Suppressor macrophage treated with lipopolysaccharide for 1 hour (primary cell): ENCODE results near the gene GALNT7.
"Not testable (repeated sequence)": the region's sequence is repeated elsewhere in the genome, so short reads cannot be mapped to it uniquely, and the experiment has no call there.

Source experiments
- DNase-seq, 3 donors: peaks; one replicate each; pipeline ENCODE4 v3.0.0-alpha.2; 2020 to 2022

Gene GALNT7, protein sequence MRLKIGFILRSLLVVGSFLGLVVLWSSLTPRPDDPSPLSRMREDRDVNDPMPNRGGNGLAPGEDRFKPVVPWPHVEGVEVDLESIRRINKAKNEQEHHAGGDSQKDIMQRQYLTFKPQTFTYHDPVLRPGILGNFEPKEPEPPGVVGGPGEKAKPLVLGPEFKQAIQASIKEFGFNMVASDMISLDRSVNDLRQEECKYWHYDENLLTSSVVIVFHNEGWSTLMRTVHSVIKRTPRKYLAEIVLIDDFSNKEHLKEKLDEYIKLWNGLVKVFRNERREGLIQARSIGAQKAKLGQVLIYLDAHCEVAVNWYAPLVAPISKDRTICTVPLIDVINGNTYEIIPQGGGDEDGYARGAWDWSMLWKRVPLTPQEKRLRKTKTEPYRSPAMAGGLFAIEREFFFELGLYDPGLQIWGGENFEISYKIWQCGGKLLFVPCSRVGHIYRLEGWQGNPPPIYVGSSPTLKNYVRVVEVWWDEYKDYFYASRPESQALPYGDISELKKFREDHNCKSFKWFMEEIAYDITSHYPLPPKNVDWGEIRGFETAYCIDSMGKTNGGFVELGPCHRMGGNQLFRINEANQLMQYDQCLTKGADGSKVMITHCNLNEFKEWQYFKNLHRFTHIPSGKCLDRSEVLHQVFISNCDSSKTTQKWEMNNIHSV

DNA sequence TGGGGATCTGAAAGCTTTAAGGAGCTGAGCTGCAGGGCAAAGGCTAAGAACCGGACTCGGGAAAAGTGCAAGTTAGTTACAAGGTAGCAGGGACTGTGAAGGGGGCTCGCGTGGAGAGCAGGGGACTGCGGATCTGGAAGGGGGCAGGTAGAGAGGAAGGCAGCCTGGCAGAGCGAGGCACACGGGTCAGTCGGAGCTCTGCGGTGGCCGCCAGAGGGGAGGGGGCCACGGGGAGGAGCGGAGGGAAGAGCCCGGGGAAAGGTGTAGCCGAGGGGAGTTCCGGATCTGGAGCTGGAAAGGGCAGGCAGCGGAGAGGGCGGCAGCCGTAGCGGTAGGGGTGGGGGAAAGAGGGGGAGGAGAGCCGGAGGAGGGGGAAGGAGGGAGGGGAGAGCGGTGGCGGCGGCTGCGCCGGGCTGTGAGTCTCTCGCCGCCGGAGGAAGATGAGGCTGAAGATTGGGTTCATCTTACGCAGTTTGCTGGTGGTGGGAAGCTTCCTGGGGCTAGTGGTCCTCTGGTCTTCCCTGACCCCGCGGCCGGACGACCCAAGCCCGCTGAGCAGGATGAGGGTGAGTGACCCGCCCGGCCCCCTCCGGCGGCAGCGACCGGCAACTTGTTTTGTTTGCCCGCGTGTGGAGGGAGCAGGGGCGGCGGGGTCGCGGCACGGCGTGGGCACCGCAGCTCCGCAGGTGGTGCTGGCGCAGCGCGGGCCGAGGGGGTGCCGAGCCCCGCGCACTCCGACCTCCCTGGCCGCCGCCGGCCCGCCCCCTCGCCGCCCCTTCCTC is at the start of gene GALNT7:
GALNT7 (plus strand) TSS at position 416 of the 782 bp plus-strand sequence; CDS start at position 441, 25 bp downstream.
- peak; percentile 36 to 74 (median 53) for DNase-seq

GRCh38 chr4:173118819-173119218 is 49.8 kb upstream of the GALNT7 start:
- not testable (repeated sequence) for DNase-seq

GRCh38 chr4:173119818-173120217 is 48.8 kb upstream of the GALNT7 start:
- no peak for DNase-seq

DNA sequence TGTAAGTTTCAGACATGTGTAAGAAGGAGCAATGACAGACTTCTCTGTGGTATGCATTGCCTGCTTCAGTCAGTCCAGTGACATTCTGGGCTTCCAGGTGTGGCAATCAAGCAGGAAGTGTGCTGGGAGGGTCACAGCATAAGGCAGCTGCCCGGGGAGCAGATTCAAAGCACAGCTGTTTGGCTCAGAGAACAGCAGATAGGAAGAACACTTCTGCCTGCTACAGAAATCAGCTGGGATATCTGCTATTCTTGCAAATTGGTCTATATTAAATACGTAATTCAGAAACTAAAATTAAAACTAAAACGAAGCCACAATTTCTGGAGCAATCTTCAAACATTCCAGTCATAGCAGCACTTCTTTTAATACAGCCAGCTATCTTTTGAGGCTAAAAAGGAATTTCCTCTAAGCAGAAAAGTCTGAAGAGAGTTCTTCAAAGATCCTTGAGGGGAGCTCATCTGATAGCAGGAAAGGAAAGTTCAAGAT is 47.5 kb upstream of the GALNT7 start:
- peak in 1 of 3 donors; percentile 4 for DNase-seq

- DNase-seq = no peak
Measured at GRCh38 chr4:173124209-173124865, 44.3 kb upstream of the GALNT7 start.

DNA sequence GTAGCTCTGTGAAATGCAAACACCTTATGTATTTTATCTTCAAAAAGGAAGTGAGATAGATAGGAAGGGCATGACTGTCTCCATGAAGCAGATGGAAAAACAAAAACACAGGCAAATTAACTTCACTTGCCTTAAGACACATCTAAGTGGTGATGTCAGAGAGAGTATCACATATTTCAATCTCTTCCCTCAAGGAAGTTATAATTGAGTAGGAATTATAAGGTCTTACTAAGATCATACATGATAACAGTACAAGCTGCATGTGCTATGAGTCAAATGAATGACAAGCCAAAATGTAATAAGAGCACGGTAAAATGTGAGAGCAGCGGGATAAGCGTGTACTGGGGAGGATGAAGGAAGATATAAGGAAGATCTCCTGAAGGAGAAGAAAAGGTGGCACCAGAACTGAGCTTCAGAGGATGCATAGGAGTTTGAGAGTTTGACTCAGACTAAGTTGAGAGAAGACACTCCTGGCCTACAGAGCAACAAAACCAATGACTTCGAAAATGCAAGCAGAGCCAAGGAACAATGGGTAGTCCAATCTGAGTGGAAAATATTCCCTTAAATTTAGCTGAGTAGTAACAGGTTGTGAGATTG is 43.3 kb upstream of the GALNT7 start:
- DNase-seq = no peak

- DNase-seq = peak in 2 of 3 donors; percentile 4 to 14
Measured at GRCh38 chr4:173128199-173128890, 40.3 kb upstream of the GALNT7 start.

GRCh38 chr4:173130687-173131086 is 37.9 kb upstream of the GALNT7 start:
- no peak for DNase-seq

- no peak for DNase-seq
Measured at GRCh38 chr4:173134426-173134825, 34.2 kb upstream of the GALNT7 start.

GRCh38 chr4:173135241-173135847 is 33.3 kb upstream of the GALNT7 start:
- DNase-seq = peak in 2 of 3 donors; percentile 1 to 20

DNA sequence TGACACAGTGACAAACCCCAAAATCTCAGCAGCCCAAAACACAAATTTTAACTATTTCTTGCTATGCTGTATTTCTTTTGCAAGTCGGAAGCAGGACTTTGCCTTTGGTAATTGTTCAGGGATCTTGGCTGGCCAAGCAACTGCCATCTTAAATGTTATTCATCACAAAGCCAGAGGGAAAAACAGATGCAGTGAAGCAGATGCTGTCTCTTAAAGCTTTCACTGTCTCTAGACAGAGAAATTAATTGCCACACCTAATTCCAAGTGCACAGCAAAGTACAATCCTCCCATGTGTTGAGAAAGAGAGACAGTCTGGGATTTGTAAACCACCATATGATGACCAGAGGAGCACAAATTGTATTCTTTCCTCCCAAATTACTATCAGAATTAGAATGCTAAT is 30.0 kb upstream of the GALNT7 start:
- no peak for DNase-seq

GRCh38 chr4:173139561-173139960 is 29.1 kb upstream of the GALNT7 start:
- DNase-seq = no peak

DNA sequence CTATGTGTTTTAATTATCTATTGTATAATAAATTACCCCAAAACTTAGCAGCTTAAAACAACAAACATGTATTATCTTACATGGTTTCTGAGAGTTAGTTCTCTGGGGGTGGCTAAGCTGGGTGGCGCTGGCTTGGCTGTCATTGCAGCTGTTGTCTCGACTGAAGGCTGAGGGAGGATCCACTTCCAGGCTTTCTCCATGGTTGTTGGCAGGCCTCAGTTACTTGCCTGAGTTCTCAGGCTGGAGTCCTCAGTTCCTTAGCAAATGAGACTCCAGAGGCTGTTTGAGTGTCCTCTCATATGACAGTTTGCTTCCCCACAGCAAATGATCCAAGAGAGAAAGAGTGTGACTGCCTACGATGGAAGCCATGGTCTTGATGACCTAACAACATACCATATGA is 23.5 kb upstream of the GALNT7 start:
- no peak for DNase-seq

DNA sequence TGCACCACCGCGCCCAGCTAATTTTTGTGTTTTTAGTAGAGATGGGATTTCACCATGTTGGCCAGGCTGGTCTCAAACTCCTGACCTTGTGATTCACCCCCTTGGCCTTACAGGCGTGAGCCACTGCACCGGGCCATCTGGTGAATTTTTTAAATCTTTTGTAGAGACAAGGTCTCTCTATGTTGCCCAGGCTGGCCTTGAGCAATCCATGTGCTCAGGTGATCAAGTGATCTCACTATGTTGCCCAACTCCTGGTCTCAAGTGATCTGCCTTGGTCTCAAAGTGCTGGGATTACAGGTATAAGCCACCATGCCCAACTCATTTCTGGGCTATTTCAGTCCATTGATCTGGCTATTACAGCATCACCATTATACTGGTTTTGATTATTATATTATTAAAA is 22.2 kb upstream of the GALNT7 start:
- no peak for DNase-seq

DNA sequence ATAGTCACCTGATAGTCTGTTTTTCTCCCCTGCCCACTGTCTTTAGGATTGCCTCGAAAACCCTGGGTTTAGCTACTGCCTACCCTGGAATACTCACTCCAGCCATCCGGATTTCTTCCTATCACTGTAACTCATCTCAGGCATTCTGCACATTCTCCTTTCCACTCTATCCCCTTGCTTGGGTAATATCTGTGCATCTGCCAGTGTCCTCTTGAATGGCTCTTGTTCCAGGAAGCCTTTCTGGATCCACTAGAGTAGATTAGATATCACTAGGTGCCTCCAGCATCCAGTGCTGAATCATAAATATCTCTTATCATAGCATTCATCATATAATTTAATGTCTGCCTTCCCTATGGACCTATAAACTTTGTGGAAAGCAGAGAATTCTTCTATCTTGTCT is 17.1 kb upstream of the GALNT7 start:
- DNase-seq = no peak

DNA sequence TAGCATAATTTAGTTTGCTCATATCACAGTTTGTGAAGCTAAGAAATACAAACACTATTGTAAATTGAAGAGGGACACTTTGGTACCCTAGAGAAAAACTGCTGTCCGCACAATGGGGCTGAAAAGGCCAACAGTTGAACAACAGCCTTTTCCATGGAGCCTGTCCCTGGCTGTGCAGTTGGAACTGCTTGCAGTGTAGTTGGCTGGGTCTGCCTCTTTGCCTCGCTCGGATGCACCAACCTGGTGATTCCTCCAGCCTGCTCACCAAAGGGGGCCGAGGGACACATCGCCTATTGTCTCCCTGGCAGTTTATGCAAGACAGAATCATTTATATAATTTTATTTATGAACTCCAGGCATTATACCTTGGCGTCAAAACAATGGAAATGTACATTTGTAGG is 16.5 kb upstream of the GALNT7 start:
- no peak for DNase-seq

- no peak for DNase-seq
Measured at GRCh38 chr4:173153445-173153844, 15.2 kb upstream of the GALNT7 start.

DNA sequence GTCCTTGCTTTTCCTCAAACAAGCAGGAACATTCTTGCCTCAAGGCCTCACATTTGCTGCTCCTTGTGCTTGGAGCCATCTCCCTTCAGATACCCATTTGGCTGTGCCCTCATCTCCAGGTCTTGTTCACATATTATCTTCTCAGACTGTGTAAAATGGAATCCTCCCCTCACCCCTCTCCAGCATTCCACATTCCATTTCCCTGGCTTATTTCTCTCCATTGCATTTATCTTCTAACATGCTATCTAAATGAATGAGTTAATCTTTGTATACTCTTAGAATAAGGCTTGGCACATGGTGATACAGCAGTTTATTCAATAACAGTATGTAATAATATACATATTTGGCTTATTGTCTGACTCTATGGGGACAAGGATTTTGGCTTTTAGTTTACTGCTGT is 8.8 kb upstream of the GALNT7 start:
- no peak for DNase-seq

- DNase-seq = no peak
Measured at GRCh38 chr4:173160871-173161270, 7.7 kb upstream of the GALNT7 start.

- no peak for DNase-seq
Measured at GRCh38 chr4:173161311-173161710, 7.3 kb upstream of the GALNT7 start.

DNA sequence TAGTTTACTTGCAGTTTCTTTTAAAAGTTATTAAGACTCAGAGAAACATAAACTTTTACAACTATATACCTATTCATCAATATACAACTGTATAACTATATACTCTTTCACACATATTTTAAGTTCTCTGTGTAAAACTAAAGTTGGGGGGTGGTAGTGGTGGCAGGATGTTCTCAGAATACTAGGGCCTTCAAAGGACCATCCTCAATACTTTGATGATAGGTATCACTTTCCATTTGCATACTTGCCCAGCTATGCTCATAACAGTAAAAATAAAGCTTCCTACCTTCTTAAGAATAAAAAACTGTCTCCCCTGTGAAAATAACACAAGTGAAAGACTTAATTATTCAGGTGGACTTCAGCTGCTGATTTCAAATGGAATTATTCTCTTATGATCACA is 2.9 kb upstream of the GALNT7 start:
- no peak for DNase-seq
